Measurements from ENCODE around the gene KCNQ1.

The KCNQ1 gene

GRCh38 chr11:2660357-2660939 is 215.6 kb downstream of the KCNQ1 start:
- DNase-seq: no peak

GRCh38 chr11:2661173-2662023 is 216.6 kb downstream of the KCNQ1 start:
- no peak for DNase-seq

GRCh38 chr11:2662024-2662312 is 217.2 kb downstream of the KCNQ1 start:
- DNase-seq: no peak

- no peak for DNase-seq
Observed at GRCh38 chr11:2662430-2663299, 217.9 kb downstream of the KCNQ1 start.

GRCh38 chr11:2663506-2663905 is 218.7 kb downstream of the KCNQ1 start:
- no peak for DNase-seq

GRCh38 chr11:2663915-2664314 is 219.1 kb downstream of the KCNQ1 start:
- DNase-seq: no peak

- no peak for DNase-seq
Observed at GRCh38 chr11:2664376-2664775, 219.6 kb downstream of the KCNQ1 start.

GRCh38 chr11:2664791-2665525 is 220.2 kb downstream of the KCNQ1 start:
- no peak for DNase-seq

- no peak for DNase-seq
Observed at GRCh38 chr11:2665526-2666400, 221.0 kb downstream of the KCNQ1 start.

GRCh38 chr11:2666401-2666741 is 221.6 kb downstream of the KCNQ1 start:
- no peak for DNase-seq

- no peak for DNase-seq
Observed at GRCh38 chr11:2666828-2667570, 222.2 kb downstream of the KCNQ1 start.

- no peak for DNase-seq
Observed at GRCh38 chr11:2667940-2668339, 223.1 kb downstream of the KCNQ1 start.

GRCh38 chr11:2668876-2669275 is 224.1 kb downstream of the KCNQ1 start:
- DNase-seq: no peak

- DNase-seq: no peak
Observed at GRCh38 chr11:2669634-2670469, 225.0 kb downstream of the KCNQ1 start.

- no peak for DNase-seq
Observed at GRCh38 chr11:2670541-2671100, 225.8 kb downstream of the KCNQ1 start.

- DNase-seq: no peak
Observed at GRCh38 chr11:2671748-2672147, 226.9 kb downstream of the KCNQ1 start.

- DNase-seq: no peak
Observed at GRCh38 chr11:2672553-2673249, 227.9 kb downstream of the KCNQ1 start.

- no peak for DNase-seq
Observed at GRCh38 chr11:2673250-2673610, 228.4 kb downstream of the KCNQ1 start.

- no peak for DNase-seq
Observed at GRCh38 chr11:2673871-2674471, 229.2 kb downstream of the KCNQ1 start.
